ENCODE measurements around the gene PACRG. TPM values are rescaled to one million over a fixed set of nuclear protein-coding genes. Genes with fewer than 3 reads are reported as not detected.

The PACRG gene
- total RNA-seq, 2 experiments from 2014 or later = 0.66 to 0.81 TPM

DNA sequence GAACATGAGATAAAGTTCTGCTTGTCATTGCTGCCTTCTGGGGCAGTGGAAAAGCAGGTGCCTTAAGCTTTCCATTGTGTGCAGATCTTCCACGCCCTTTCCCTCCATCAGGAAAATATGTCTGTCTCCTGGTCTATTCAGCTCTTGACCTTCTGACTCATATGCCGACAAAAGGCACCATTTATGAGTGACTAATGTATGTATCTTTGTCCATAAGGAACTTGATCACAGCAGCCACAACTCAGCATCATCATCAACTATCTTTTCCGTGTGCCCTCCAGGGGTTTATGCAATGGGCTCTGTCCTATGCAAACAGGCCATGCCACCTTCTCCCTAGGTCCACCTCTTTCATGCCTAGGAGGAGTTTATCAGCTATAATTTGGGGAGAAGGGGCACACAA is 584.1 kb downstream of the PACRG start:
- Histone ChIP-seq H3K4me3 (ENCODE audit: low read length) (no peak overlapping the region), H3K27ac (ENCODE audit: low read depth in 1 of 2, low read length in 2 of 2) (no peak overlapping the region), H3K9me3 (ENCODE audit: control insufficient read depth in 1 of 2, insufficient read depth in 1 of 2, low read length in 2 of 2) (peaks cover 0 to 5% of the 10 kb centered on the region in 2 experiments), H3K36me3 (ENCODE audit: insufficient read depth, low read length) (no peaks in the 10 kb centered on the region), H3K4me1 (ENCODE audit: insufficient read depth, low read length) (no peaks in the 10 kb centered on the region), H3K27me3 (ENCODE audit: control insufficient read depth in 1 of 2, insufficient read depth in 2 of 2, low read length in 2 of 2) (no peaks in the 10 kb centered on the region)
- intact Hi-C loops (cut with DNase I, micrococcal nuclease) = no loop called here
- ChIA-PET POLR2A (no interaction called here), CTCF (no interaction called here)
- ATAC-seq (ENCODE audit: poor library complexity) (no peak), DNase-seq (no peak)
- TF ChIP-seq, protein P1, sequence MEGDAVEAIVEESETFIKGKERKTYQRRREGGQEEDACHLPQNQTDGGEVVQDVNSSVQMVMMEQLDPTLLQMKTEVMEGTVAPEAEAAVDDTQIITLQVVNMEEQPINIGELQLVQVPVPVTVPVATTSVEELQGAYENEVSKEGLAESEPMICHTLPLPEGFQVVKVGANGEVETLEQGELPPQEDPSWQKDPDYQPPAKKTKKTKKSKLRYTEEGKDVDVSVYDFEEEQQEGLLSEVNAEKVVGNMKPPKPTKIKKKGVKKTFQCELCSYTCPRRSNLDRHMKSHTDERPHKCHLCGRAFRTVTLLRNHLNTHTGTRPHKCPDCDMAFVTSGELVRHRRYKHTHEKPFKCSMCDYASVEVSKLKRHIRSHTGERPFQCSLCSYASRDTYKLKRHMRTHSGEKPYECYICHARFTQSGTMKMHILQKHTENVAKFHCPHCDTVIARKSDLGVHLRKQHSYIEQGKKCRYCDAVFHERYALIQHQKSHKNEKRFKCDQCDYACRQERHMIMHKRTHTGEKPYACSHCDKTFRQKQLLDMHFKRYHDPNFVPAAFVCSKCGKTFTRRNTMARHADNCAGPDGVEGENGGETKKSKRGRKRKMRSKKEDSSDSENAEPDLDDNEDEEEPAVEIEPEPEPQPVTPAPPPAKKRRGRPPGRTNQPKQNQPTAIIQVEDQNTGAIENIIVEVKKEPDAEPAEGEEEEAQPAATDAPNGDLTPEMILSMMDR (IDR thresholded peaks at IDR 0.05) = no peak
- Mint-ChIP-seq H3K27ac (no peak overlapping the region), H3K27me3 (peaks cover 12% of the 10 kb centered on the region), H3K4me1 (ENCODE audit: low read depth) (no peaks in the 10 kb centered on the region), H3K4me3 (no peak overlapping the region), H3K36me3 (ENCODE audit: low read depth) (no peaks in the 10 kb centered on the region), H3K9me3 (no peaks in the 10 kb centered on the region)

DNA sequence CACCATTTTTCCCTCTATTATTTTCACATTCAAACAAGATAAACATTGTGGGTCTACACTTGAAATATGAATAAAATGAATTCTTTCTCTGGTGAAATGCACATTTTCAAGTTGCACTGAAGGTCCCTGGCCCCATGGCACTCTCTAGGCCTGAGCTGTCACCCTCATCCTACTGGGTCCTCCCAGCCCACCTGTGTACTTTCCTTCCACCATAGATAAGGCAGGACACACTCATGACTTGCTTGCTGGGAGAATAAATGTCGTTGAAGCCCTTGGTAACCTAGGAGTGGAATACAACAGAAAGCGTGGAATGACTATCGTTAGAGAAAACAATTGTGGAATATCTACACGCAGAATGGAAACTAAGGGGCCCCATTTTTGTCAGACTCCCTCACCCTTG is 585.8 kb downstream of the PACRG start:
- no peaks in the 10 kb centered on the region for H3K36me3 ChIP-seq (ENCODE audit: insufficient read depth, low read length)
- Mint-ChIP-seq H3K9me3 (no peaks in the 10 kb centered on the region), H3K27me3 (peaks cover 21% of the 10 kb centered on the region), H3K4me1 (ENCODE audit: low read depth) (no peaks in the 10 kb centered on the region), H3K27ac (no peak overlapping the region), H3K4me3 (no peak overlapping the region), H3K36me3 (ENCODE audit: low read depth) (no peaks in the 10 kb centered on the region)
- CTCF ChIA-PET = no interaction called here
- no peak overlapping the region for H3K27ac ChIP-seq (ENCODE audit: low read depth in 1 of 2, low read length in 2 of 2)
- no peak for ATAC-seq (ENCODE audit: poor library complexity)
- H3K27me3 ChIP-seq (ENCODE audit: control insufficient read depth in 1 of 2, insufficient read depth in 2 of 2, low read length in 2 of 2) = peaks cover 0 to 3% of the 10 kb centered on the region in 2 experiments
- TF ChIP-seq, protein P1 (IDR thresholded peaks at IDR 0.05) = no peak
- H3K4me1 ChIP-seq (ENCODE audit: insufficient read depth, low read length) = no peaks in the 10 kb centered on the region
- POLR2A ChIA-PET = no interaction called here
- DNase-seq = no peak
- intact Hi-C loops (cut with DNase I, micrococcal nuclease) = no loop called here
- peaks cover 0 to 5% of the 10 kb centered on the region in 2 experiments for H3K9me3 ChIP-seq (ENCODE audit: control insufficient read depth in 1 of 2, insufficient read depth in 1 of 2, low read length in 2 of 2)
- no peak overlapping the region for H3K4me3 ChIP-seq (ENCODE audit: low read length)

DNA sequence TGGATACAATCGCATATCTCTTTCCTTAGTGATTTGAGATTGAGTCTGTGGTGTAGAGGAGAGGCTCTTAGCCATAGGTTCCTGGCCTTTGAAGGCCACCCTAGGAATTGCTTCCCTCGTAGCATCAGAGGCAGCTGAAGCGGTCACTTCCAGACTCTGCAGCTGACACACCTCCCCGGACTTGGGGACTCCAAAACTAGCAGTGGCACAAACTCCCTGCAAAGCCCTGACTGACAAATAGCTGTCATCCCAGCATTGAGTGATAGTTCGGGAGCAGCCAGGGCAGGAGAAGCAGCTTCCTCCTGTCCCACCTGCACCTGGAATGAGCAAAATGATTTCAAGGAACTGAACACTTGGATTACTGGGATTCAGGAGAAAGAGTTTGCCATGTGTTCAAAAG is 586.2 kb downstream of the PACRG start:
- ChIA-PET CTCF (no interaction called here), POLR2A (no interaction called here)
- Histone ChIP-seq H3K9me3 (ENCODE audit: control insufficient read depth in 1 of 2, insufficient read depth in 1 of 2, low read length in 2 of 2) (peaks cover 0 to 5% of the 10 kb centered on the region in 2 experiments), H3K4me3 (ENCODE audit: low read length) (no peak overlapping the region), H3K36me3 (ENCODE audit: insufficient read depth, low read length) (no peaks in the 10 kb centered on the region), H3K4me1 (ENCODE audit: insufficient read depth, low read length) (no peaks in the 10 kb centered on the region), H3K27ac (ENCODE audit: low read depth in 1 of 2, low read length in 2 of 2) (no peak overlapping the region), H3K27me3 (ENCODE audit: control insufficient read depth in 1 of 2, insufficient read depth in 2 of 2, low read length in 2 of 2) (peaks cover 0 to 3% of the 10 kb centered on the region in 2 experiments)
- Mint-ChIP-seq H3K27ac (no peak overlapping the region), H3K9me3 (no peaks in the 10 kb centered on the region), H3K4me1 (ENCODE audit: low read depth) (no peaks in the 10 kb centered on the region), H3K36me3 (ENCODE audit: low read depth) (no peaks in the 10 kb centered on the region), H3K27me3 (peaks cover 21% of the 10 kb centered on the region), H3K4me3 (no peak overlapping the region)
- TF ChIP-seq, protein P1 (IDR thresholded peaks at IDR 0.05) = no peak
- DNase-seq = no peak
- intact Hi-C loops (cut with DNase I, micrococcal nuclease) = no loop called here
- ATAC-seq (ENCODE audit: poor library complexity) = no peak
